GM23338 (cell line): ENCODE measurements around the gene GLRX2. TPM values are rescaled to one million over a fixed set of nuclear protein-coding genes. Genes with fewer than 3 reads are reported as not detected.

Source experiments
- ATAC-seq: fragments of 200-7000 bp; cut with Tn5 transposase; 3 replicates; pipeline ENCODE4 v1.9.1; 2020
- DNase-seq: peaks from one replicate; pipeline ENCODE4 v3.0.0-alpha.2; 2015; ENCODE audit warnings: low spot score
- H2AFZ ChIP-seq: fragments of 200-600 bp; sonication (generic); 2 replicates; pipeline ENCODE4 v1.8.0; 2016; ENCODE audit warnings: antibody characterized with exemption, mild to moderate bottlenecking, moderate library complexity
- H3F3A ChIP-seq: fragments of 200-600 bp; sonication (generic); replicated peaks from 2 replicates; pipeline ENCODE4 v1.8.0; 2017; ENCODE audit warnings: antibody characterized with exemption, mixed run types, low read depth
- H3K27ac ChIP-seq: fragments of 200-600 bp; sonication (generic); 2 replicates; pipeline ENCODE4 v1.6.1; 2016; ENCODE audit warnings: low read depth
- H3K27me3 ChIP-seq: fragments of 200-600 bp; sonication (generic); 2 replicates; pipeline ENCODE4 v1.8.0; 2016; ENCODE audit warnings: mild to moderate bottlenecking, mixed run types, moderate library complexity; ENCODE audit not compliant: insufficient read depth
- H3K36me3 ChIP-seq: fragments of 200-600 bp; sonication (generic); 2 replicates; pipeline ENCODE4 v1.8.0; 2016; ENCODE audit warnings: mild to moderate bottlenecking; ENCODE audit not compliant: insufficient read depth
- H3K4me1 ChIP-seq: fragments of 200-600 bp; sonication (generic); 2 replicates; pipeline ENCODE4 v1.8.0; 2016; ENCODE audit warnings: mild to moderate bottlenecking, moderate library complexity; ENCODE audit not compliant: insufficient read depth
- H3K4me2 ChIP-seq: fragments of 200-600 bp; sonication (generic); 2 replicates; pipeline ENCODE4 v1.7.1; 2017; ENCODE audit warnings: mixed run types
- H3K4me3 ChIP-seq: fragments of 200-600 bp; sonication (generic); 2 replicates; pipeline ENCODE4 v1.6.1; 2016; ENCODE audit warnings: mixed run types
- H3K79me2 ChIP-seq: fragments of 200-600 bp; sonication (generic); replicated peaks from 2 replicates; pipeline ENCODE4 v1.8.0; 2017; ENCODE audit warnings: mild to moderate bottlenecking; ENCODE audit not compliant: insufficient read depth
- H3K9me2 ChIP-seq: fragments of 200-600 bp; sonication (generic); 2 replicates; pipeline ENCODE4 v1.8.0; 2017; ENCODE audit not compliant: insufficient read depth
- H4K20me1 ChIP-seq: fragments of 200-600 bp; sonication (generic); replicated peaks from 2 replicates; pipeline ENCODE4 v1.8.0; 2017; ENCODE audit warnings: mild to moderate bottlenecking; ENCODE audit not compliant: insufficient read depth
- H3K27ac Mint-ChIP-seq: 2 replicates; pipeline ENCODE4 v1.8.0; 2020; ENCODE audit warnings: inconsistent platforms, mild to moderate bottlenecking, moderate library complexity, mixed read lengths
- H3K27me3 Mint-ChIP-seq: 3 replicates; pipeline ENCODE4 v1.8.0; 2022; ENCODE audit warnings: low read depth, mild to moderate bottlenecking, moderate library complexity, mixed read lengths, inconsistent platforms; ENCODE audit not compliant: insufficient read depth, poor library complexity
- H3K36me3 Mint-ChIP-seq: 3 replicates; pipeline ENCODE4 v1.8.0; 2021; ENCODE audit warnings: low read depth, mild to moderate bottlenecking, inconsistent platforms, moderate library complexity, mixed read lengths
- H3K4me1 Mint-ChIP-seq: 3 replicates; pipeline ENCODE4 v1.8.0; 2020; ENCODE audit warnings: mild to moderate bottlenecking, inconsistent platforms, mixed read lengths
- H3K4me3 Mint-ChIP-seq: 3 replicates; pipeline ENCODE4 v1.8.0; 2021; ENCODE audit warnings: moderate library complexity, mild to moderate bottlenecking, inconsistent platforms, mixed read lengths
- H3K9me3 Mint-ChIP-seq: 3 replicates; pipeline ENCODE4 v1.8.0; 2020; ENCODE audit warnings: moderate library complexity, mild to moderate bottlenecking, inconsistent platforms, mixed read lengths
- CREB1 ChIP-seq: fragments of 250-450 bp; sonication (Bioruptor Pico); IDR thresholded peaks from 2 replicates; pipeline ENCODE4 v1.5.0; 2020; ENCODE audit warnings: low read depth, mild to moderate bottlenecking, moderate library complexity
- CTCF ChIP-seq, 2 experiments: fragments of 200-600 bp in 1 of 2; sonication (generic) in 1 of 2; conservative IDR thresholded peaks; 2 replicates each; pipeline versions ENCODE4 v1.5.1 to v1.6.1; 2016 to 2017; ENCODE audit warnings: antibody characterized with exemption in 2 of 2, low read depth in 2 of 2, mild to moderate bottlenecking in 2 of 2, moderate library complexity in 1 of 2
- EZH2phosphoT487 ChIP-seq: fragments of 200-600 bp; sonication (generic); IDR thresholded peaks from one replicate; pipeline ENCODE4 v1.8.1; 2018; ENCODE audit warnings: antibody characterized with exemption; ENCODE audit not compliant: unreplicated experiment
- JUNB ChIP-seq: IDR thresholded peaks from one replicate; pipeline ENCODE4 v1.6.1; 2016; ENCODE audit warnings: antibody characterized with exemption; ENCODE audit not compliant: unreplicated experiment
- NANOG ChIP-seq: IDR thresholded peaks from 2 replicates; pipeline ENCODE4 v1.6.1; 2016; ENCODE audit warnings: antibody characterized with exemption, borderline replicate concordance
- POLR2AphosphoS5 ChIP-seq: IDR thresholded peaks from 2 replicates; pipeline ENCODE4 v1.6.1; 2016; ENCODE audit warnings: antibody characterized with exemption, low read depth
- REST ChIP-seq: IDR thresholded peaks from one replicate; pipeline ENCODE4 v1.6.1; 2018; ENCODE audit warnings: antibody characterized with exemption; ENCODE audit not compliant: unreplicated experiment
- ZNF114 ChIP-seq: fragments of 250-450 bp; sonication (Bioruptor Pico); IDR thresholded peaks from 2 replicates; pipeline ENCODE4 v1.5.0; 2020; ENCODE audit warnings: mild to moderate bottlenecking, moderate library complexity
- ZNF331 ChIP-seq: fragments of 250-450 bp; sonication (Bioruptor Pico); IDR thresholded peaks from 2 replicates; pipeline ENCODE4 v1.5.0; 2020; ENCODE audit warnings: low read depth, mild to moderate bottlenecking, moderate library complexity
- polyA plus RNA-seq: library from polyadenylated mRNA; unstranded; fragments of >200 nt; fragmentation: Nextera tagmentation; extraction: Ambion mirVana; gene quantifications from 2 replicates; pipeline ENCODE4 v1.2.1, GENCODE V29; 2016
- total RNA-seq: library from RNA; depleted of rRNA; stranded (reverse); fragments of >200 nt; shearing (Covaris generic); gene quantifications from 2 replicates; pipeline ENCODE4 v1.2.3, GENCODE V29; 2014

GLRX2 gene
- total and polyA plus RNA-seq, 2 experiments from 2014 or later = 7.7 to 28.3 TPM

- peaks cover 4% of the 10 kb centered on the region for H3F3A ChIP-seq
- no peak overlapping the region for H3K4me2 ChIP-seq
- TF ChIP-seq CTCF (conservative IDR thresholded peaks at IDR 0.05; ENCODE audit: low read depth in 2 of 2) = no peak
- no peak for TF ChIP-seq EZH2phosphoT487
- no peak for TF ChIP-seq NANOG
- TF ChIP-seq ZNF114 (CRISPR knock-in tag) = no peak
- TF ChIP-seq REST = no peak
- TF ChIP-seq ZNF331 (CRISPR knock-in tag) = no peak
- no peak overlapping the region for H3K27ac Mint-ChIP-seq
- no peaks in the 10 kb centered on the region for H3K79me2 ChIP-seq
- H3K36me3 Mint-ChIP-seq = no peaks in the 10 kb centered on the region
- peaks cover 46% of the 10 kb centered on the region for H3K4me1 Mint-ChIP-seq
- no peak overlapping the region for H3K4me3 Mint-ChIP-seq
- H3K4me1 ChIP-seq = peaks cover 22% of the 10 kb centered on the region
- peaks cover 2% of the 10 kb centered on the region for H3K27me3 Mint-ChIP-seq
- no peak overlapping the region for H3K4me3 ChIP-seq
- H3K9me2 ChIP-seq = no peaks in the 10 kb centered on the region
- DNase-seq (no peak), ATAC-seq (no peak)
- no peaks in the 10 kb centered on the region for H4K20me1 ChIP-seq
- H3K9me3 Mint-ChIP-seq = no peaks in the 10 kb centered on the region
- H3K36me3 ChIP-seq = no peaks in the 10 kb centered on the region
- H3K27ac ChIP-seq = no peak overlapping the region
- no peaks in the 10 kb centered on the region for H3K27me3 ChIP-seq
- H2AFZ ChIP-seq = no peak overlapping the region
Observed at GRCh38 chr1:193109619-193110018, 4.4 kb upstream of the GLRX2 start.

- Histone ChIP-seq H3K27ac (no peak overlapping the region), H2AFZ (no peak overlapping the region)
- no peak for TF ChIP-seq CTCF (conservative IDR thresholded peaks at IDR 0.05; ENCODE audit: low read depth in 2 of 2)
- no peak for TF ChIP-seq EZH2phosphoT487
- TF ChIP-seq POLR2AphosphoS5 = no peak
- no peak for TF ChIP-seq ZNF114 (CRISPR knock-in tag)
- no peak for TF ChIP-seq CREB1 (CRISPR knock-in tag)
- no peak for TF ChIP-seq JUNB
Observed at GRCh38 chr1:193108471-193108870, 3.3 kb upstream of the GLRX2 start.

More at GRCh38 chr1:193108471-193108870, 3.3 kb upstream of the GLRX2 start:
- Histone ChIP-seq H3K79me2 (0 out of 2 replicates have a peak, but pooled peaks cover 1% of the 10 kb centered on the region), H3F3A (peaks cover 11% of the 10 kb centered on the region), H3K36me3 (no peaks in the 10 kb centered on the region), H3K4me3 (no peak overlapping the region), H3K4me2 (no peak overlapping the region), H3K9me2 (no peaks in the 10 kb centered on the region), H4K20me1 (peaks cover 5% of the 10 kb centered on the region; the same call in 1 of the 2 replicates), H3K27me3 (peaks cover 9% of the 10 kb centered on the region), H3K4me1 (peaks cover 23% of the 10 kb centered on the region)
- Mint-ChIP-seq H3K36me3 (no peaks in the 10 kb centered on the region), H3K27ac (no peak overlapping the region), H3K9me3 (no peaks in the 10 kb centered on the region), H3K4me3 (no peak overlapping the region), H3K4me1 (peaks cover 39% of the 10 kb centered on the region), H3K27me3 (peaks cover under 1% of the 10 kb centered on the region)
- ATAC-seq (no peak), DNase-seq (no peak)
